ENCODE data around the gene TXN.

TXN gene

DNA sequence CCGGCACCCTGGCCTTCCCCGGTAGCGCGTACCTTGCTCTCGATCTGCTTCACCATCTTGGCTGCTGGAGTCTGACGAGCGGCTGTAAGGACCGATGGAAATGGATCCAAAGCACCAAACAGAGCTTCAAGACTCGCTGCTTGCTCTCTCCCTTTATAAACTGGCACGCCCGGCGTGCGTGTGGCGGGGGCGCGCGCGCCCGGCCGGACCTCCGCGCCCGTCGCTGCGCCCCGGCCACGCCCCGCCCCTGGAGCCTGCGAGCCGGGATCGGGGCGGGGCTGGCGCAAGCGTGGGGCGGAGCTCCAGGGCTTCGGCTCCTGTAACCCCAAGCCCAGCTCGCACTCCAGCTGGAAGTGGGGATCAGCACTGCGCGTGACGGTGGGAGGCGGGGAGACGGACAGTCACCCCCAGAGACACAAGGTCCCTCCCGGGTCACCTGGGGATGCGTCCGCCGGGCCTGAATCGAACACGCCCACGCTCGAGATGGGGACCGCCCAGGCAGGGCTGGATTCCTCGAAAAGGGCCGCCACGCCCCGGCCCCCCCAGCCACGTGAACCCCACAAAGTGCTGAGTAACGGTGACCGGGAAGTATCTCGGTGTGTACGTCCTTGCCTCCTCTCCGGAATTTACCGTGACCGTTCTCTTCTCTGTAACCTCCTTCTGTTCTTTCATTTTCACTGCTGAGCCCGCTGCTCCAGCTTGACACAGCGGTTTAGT lies at the start of gene TXN:
Gene TXN, minus strand, starts transcription at position 128 of the 717 bp plus-strand sequence. Its CDS starts 72 bp downstream, at position 56.
- H3K27me3 ChIP-seq (ENCODE audit: control insufficient read depth, insufficient read depth, low read length), result no peaks in the 10 kb centered on the region
- peak within 1 kb of the TSS; percentile 95 for H3K9ac ChIP-seq (ENCODE audit: low read length)
- H3K36me3 ChIP-seq (ENCODE audit: control insufficient read depth, insufficient read depth, low read length), result 0 out of 2 replicates have a peak, but pooled peaks cover 4% of the 10 kb centered on the region
- peak within 1 kb of the TSS; percentile 93 for H3K27ac ChIP-seq (ENCODE audit: low read depth, low read length)
- peak within 1 kb of the TSS; percentile 98 for H3K4me3 ChIP-seq (ENCODE audit: low read depth, low read length)
- H3K4me1 ChIP-seq (ENCODE audit: control insufficient read depth, insufficient read depth, low read length), result peaks cover 30% of the 10 kb centered on the region
- no peaks in the 10 kb centered on the region for H3K9me3 ChIP-seq (ENCODE audit: control insufficient read depth, insufficient read depth, low read depth, low read length)

DNA sequence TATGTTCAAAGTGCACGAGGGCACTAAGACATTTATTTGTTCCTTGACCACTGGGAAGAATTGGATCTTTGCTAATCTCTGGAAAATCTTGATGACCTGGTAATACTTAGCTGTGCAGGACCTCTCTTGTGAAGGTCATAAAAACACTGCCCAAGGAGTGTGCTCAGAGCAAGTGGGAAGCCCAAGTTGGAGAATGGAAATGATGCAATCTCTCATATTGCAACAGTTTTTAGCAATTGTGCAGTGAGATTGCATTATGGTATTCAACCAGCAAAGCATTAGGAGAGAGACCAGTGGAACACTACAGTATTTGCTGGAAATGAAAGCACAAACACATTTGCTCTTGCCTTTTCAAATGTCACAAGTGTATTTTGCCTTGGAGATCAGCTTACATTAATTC lies 46.8 kb upstream of the TXN start:
- H3K27ac ChIP-seq (ENCODE audit: low read depth, low read length), result no peak overlapping the region
- peaks cover 8% of the 10 kb centered on the region for H3K4me1 ChIP-seq (ENCODE audit: control insufficient read depth, insufficient read depth, low read length)
- H3K9me3 ChIP-seq (ENCODE audit: control insufficient read depth, insufficient read depth, low read depth, low read length), result no peaks in the 10 kb centered on the region
- H3K9ac ChIP-seq (ENCODE audit: low read length), result no peak overlapping the region
- no peaks in the 10 kb centered on the region for H3K36me3 ChIP-seq (ENCODE audit: control insufficient read depth, insufficient read depth, low read length)
- H3K27me3 ChIP-seq (ENCODE audit: control insufficient read depth, insufficient read depth, low read length), result no peaks in the 10 kb centered on the region
- H3K4me3 ChIP-seq (ENCODE audit: low read depth, low read length), result no peak overlapping the region

DNA sequence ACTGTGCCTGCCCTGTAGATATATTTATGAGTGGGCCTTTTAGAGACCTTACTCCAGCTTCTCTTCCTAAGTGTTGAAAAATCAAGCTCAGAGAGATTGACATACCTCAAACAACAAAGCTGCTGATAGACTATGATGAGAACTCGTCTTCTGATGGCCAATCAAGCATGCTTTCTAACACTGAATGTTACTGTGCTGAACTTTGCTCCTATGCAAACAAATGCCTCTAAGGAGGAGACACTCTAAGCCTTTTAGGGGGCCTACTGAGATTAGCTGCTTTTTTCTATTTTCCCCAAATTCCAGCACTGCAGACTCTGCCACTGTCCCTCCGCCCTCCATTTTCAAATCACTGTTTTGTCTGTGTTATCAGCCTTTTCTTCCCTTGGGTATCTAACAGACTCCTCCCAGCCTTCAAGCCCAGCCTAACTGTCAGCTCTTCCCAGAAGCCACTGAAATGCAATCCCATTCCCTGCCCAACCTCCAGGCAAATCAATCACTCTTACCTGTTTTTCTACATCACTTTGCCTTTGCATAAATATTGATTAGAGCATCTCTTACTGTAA lies 41.8 kb upstream of the TXN start:
- H3K9me3 ChIP-seq (ENCODE audit: control insufficient read depth, insufficient read depth, low read depth, low read length), result no peaks in the 10 kb centered on the region
- no peaks in the 10 kb centered on the region for H3K36me3 ChIP-seq (ENCODE audit: control insufficient read depth, insufficient read depth, low read length)
- no peak overlapping the region for H3K27ac ChIP-seq (ENCODE audit: low read depth, low read length)
- H3K4me1 ChIP-seq (ENCODE audit: control insufficient read depth, insufficient read depth, low read length), result no peaks in the 10 kb centered on the region; the same call in 1 of the 2 replicates
- H3K4me3 ChIP-seq (ENCODE audit: low read depth, low read length), result no peak overlapping the region
- H3K9ac ChIP-seq (ENCODE audit: low read length), result no peak overlapping the region
- no peaks in the 10 kb centered on the region for H3K27me3 ChIP-seq (ENCODE audit: control insufficient read depth, insufficient read depth, low read length)

DNA sequence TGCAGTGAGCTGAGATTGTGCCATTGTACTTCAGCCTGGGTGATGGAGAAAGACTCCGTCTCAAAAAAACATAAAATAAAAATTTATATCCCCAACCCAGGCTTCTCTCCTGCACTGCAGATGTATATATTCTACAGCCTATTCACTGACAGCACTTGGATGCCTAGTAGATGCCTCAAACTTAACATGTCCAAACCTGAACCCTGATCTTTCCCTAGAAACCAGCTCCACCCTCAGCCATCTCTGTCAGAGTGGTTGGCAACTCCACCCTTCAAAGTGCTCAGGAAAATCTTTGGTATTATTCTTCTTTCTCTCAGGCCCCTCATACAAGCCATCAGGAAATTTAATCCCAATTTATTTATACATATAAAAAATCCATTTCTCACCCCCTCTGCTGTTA lies 36.9 kb upstream of the TXN start:
- H3K36me3 ChIP-seq (ENCODE audit: control insufficient read depth, insufficient read depth, low read length), result no peaks in the 10 kb centered on the region
- no peak overlapping the region for H3K27ac ChIP-seq (ENCODE audit: low read depth, low read length)
- no peak overlapping the region for H3K4me3 ChIP-seq (ENCODE audit: low read depth, low read length)
- H3K9ac ChIP-seq (ENCODE audit: low read length), result no peak overlapping the region
- H3K9me3 ChIP-seq (ENCODE audit: control insufficient read depth, insufficient read depth, low read depth, low read length), result no peaks in the 10 kb centered on the region
- H3K27me3 ChIP-seq (ENCODE audit: control insufficient read depth, insufficient read depth, low read length), result no peaks in the 10 kb centered on the region
- H3K4me1 ChIP-seq (ENCODE audit: control insufficient read depth, insufficient read depth, low read length), result no peaks in the 10 kb centered on the region; the same call in 1 of the 2 replicates

DNA sequence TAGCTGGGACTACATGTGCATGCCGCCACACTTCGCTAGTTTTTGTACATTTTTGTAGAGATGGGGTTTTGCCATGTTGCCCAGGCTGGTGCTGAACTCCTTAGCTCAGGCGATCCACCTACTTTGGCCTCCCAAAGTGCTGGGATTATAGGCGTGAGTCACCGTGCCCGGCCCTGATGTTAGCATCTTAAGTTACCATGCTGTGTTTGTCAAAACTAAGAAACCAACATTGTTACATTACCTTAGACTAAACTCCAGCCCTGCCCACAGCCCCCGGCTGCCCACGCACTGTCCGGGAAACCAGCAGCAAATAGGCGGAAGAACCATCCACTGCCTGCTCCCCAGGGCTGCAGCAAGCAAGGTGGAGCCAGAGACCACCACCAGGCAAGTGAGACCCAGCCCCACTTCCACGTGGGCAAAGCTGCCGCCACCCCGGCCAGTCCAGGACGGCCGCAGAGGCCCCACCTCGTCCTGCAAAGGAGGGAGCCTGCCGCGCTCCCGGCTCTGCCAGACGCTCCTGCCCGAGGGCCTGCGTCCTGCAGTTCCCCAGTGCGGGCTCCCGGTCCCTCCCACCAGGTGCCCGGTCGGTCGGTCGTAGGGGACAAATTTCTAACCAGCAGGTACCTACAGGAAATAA lies 35.7 kb upstream of the TXN start:
- no peak overlapping the region for H3K27ac ChIP-seq (ENCODE audit: low read depth, low read length)
- H3K4me1 ChIP-seq (ENCODE audit: control insufficient read depth, insufficient read depth, low read length), result no peaks in the 10 kb centered on the region
- no peaks in the 10 kb centered on the region for H3K36me3 ChIP-seq (ENCODE audit: control insufficient read depth, insufficient read depth, low read length)
- no peaks in the 10 kb centered on the region for H3K9me3 ChIP-seq (ENCODE audit: control insufficient read depth, insufficient read depth, low read depth, low read length)
- no peaks in the 10 kb centered on the region for H3K27me3 ChIP-seq (ENCODE audit: control insufficient read depth, insufficient read depth, low read length)
- no peak overlapping the region for H3K9ac ChIP-seq (ENCODE audit: low read length)
- H3K4me3 ChIP-seq (ENCODE audit: low read depth, low read length), result no peak overlapping the region

DNA sequence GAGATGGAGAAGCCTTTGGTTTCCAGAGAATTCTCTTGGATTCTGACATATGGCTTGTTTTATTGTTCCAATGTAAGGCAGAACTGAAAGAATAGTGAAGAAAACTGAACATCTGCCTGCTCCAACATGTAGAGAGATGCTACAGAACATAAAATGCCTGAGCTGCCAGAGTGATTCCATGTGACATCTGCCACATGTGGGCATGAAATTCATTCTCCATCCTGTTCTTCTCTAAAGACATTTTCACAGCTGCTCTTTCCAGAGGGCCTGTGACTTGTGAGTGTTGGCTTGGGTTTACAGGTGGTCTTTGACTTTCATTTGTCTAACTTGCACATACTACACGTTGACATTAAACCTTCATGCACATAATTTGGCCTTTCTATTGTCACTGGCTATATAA lies 33.7 kb upstream of the TXN start:
- H3K36me3 ChIP-seq (ENCODE audit: control insufficient read depth, insufficient read depth, low read length), result no peaks in the 10 kb centered on the region
- H3K27me3 ChIP-seq (ENCODE audit: control insufficient read depth, insufficient read depth, low read length), result no peaks in the 10 kb centered on the region
- no peak overlapping the region for H3K9ac ChIP-seq (ENCODE audit: low read length)
- H3K4me1 ChIP-seq (ENCODE audit: control insufficient read depth, insufficient read depth, low read length), result peaks cover 3% of the 10 kb centered on the region; the same call in 1 of the 2 replicates
- no peak overlapping the region for H3K27ac ChIP-seq (ENCODE audit: low read depth, low read length)
- no peaks in the 10 kb centered on the region for H3K9me3 ChIP-seq (ENCODE audit: control insufficient read depth, insufficient read depth, low read depth, low read length)
- no peak overlapping the region for H3K4me3 ChIP-seq (ENCODE audit: low read depth, low read length)

DNA sequence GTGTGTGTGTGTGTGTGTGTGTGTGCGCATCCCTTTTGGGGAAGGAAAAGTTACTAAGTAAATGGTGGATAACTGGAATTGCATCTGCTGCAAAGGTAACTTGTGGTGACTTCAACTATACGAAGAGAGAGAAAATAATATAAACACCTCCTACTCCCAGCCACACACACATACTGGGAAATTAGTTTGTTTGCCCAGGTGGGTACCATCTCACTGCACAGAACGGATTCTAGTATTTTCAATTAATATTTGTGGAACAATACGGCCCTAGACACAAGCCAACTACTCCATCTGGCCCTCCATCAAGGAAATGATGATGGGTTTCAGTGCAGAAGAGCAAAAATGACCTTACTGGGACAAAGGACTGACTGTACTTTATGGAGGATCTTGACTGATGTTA lies 32.2 kb upstream of the TXN start:
- Histone ChIP-seq H3K27me3 (ENCODE audit: control insufficient read depth, insufficient read depth, low read length) (no peaks in the 10 kb centered on the region), H3K9ac (ENCODE audit: low read length) (no peak overlapping the region), H3K4me1 (ENCODE audit: control insufficient read depth, insufficient read depth, low read length) (peaks cover 3% of the 10 kb centered on the region; the same call in 1 of the 2 replicates), H3K27ac (ENCODE audit: low read depth, low read length) (no peak overlapping the region), H3K4me3 (ENCODE audit: low read depth, low read length) (no peak overlapping the region), H3K9me3 (ENCODE audit: control insufficient read depth, insufficient read depth, low read depth, low read length) (no peaks in the 10 kb centered on the region), H3K36me3 (ENCODE audit: control insufficient read depth, insufficient read depth, low read length) (no peaks in the 10 kb centered on the region)

DNA sequence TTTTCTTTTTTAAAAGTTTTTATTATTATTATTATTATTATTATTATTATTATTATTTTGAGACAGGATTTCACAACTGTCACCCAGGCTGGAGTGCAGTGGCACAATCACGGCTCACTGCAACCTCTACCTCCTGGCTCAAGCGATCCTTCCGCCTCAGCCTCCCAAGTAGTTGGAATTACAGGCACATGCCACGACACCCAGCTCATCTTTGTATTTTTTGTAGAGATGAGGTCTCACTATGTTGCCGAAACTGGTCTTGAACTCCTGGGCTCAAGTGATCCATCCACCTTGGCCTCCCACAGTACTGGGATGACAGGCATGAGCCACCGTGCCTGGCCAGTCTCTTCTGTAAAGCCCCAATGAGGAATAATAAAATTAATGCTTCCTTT lies 31.0 kb upstream of the TXN start:
- H3K36me3 ChIP-seq (ENCODE audit: control insufficient read depth, insufficient read depth, low read length), result no peaks in the 10 kb centered on the region
- no peaks in the 10 kb centered on the region for H3K9me3 ChIP-seq (ENCODE audit: control insufficient read depth, insufficient read depth, low read depth, low read length)
- H3K27me3 ChIP-seq (ENCODE audit: control insufficient read depth, insufficient read depth, low read length), result no peaks in the 10 kb centered on the region
- H3K9ac ChIP-seq (ENCODE audit: low read length), result no peak overlapping the region
- H3K27ac ChIP-seq (ENCODE audit: low read depth, low read length), result no peak overlapping the region
- H3K4me1 ChIP-seq (ENCODE audit: control insufficient read depth, insufficient read depth, low read length), result peaks cover 3% of the 10 kb centered on the region; the same call in 1 of the 2 replicates
- no peak overlapping the region for H3K4me3 ChIP-seq (ENCODE audit: low read depth, low read length)

DNA sequence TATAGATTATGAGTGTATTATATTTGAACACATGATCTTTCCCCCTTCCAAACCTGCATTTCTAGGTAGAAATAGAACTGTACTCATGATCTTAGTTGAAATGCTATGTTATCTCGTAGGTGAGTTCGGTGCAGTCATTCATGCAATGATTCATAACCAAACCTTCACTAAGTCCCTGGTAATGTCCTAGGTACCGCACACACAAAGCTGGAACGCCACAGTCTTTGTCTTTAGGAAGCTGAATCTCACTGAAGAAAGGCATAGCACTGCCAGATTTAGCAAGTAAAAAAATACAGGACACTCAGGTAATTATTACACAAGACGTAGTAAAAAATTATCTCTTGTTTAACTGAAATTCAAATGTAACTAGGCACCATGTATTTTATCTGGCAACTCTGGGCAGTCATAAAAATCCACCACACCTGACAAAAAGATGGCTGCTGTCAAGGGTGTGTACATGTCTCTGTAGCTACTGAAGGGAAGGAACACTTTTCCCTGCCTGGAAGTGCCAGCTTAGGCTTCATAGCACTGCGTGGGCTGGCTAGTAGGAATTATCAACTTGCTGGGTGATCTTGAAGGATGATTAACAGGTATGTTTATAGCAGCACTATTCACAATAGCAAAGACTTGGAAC lies 28.0 kb upstream of the TXN start:
- H3K4me1 ChIP-seq (ENCODE audit: control insufficient read depth, insufficient read depth, low read length), result peaks cover 3% of the 10 kb centered on the region; the same call in 1 of the 2 replicates
- H3K27me3 ChIP-seq (ENCODE audit: control insufficient read depth, insufficient read depth, low read length), result no peaks in the 10 kb centered on the region
- H3K9me3 ChIP-seq (ENCODE audit: control insufficient read depth, insufficient read depth, low read depth, low read length), result no peaks in the 10 kb centered on the region
- H3K4me3 ChIP-seq (ENCODE audit: low read depth, low read length), result no peak overlapping the region
- no peak overlapping the region for H3K27ac ChIP-seq (ENCODE audit: low read depth, low read length)
- no peaks in the 10 kb centered on the region for H3K36me3 ChIP-seq (ENCODE audit: control insufficient read depth, insufficient read depth, low read length)
- H3K9ac ChIP-seq (ENCODE audit: low read length), result no peak overlapping the region

DNA sequence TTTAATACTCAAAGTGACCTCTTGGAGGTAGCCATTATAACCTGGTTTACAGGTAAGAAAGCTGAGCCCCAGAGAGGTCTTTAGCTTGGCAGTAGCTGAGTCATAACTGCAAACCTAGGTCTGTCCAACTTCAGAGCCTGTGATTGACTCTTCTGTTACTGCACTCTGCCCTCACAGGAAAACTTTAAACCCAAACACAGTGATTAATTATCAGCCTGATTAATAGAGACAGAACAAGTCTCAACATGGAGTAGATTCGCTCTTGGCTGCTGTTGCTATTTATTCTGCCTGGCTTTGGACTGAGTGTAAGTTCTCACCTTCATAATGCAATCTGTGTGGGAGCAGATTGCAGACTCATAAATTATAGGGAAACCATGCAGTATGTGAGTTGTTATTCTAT lies 27.4 kb upstream of the TXN start:
- no peaks in the 10 kb centered on the region for H3K27me3 ChIP-seq (ENCODE audit: control insufficient read depth, insufficient read depth, low read length)
- H3K36me3 ChIP-seq (ENCODE audit: control insufficient read depth, insufficient read depth, low read length), result no peaks in the 10 kb centered on the region
- no peaks in the 10 kb centered on the region for H3K9me3 ChIP-seq (ENCODE audit: control insufficient read depth, insufficient read depth, low read depth, low read length)
- H3K4me1 ChIP-seq (ENCODE audit: control insufficient read depth, insufficient read depth, low read length), result peaks cover 3% of the 10 kb centered on the region; the same call in 1 of the 2 replicates
- no peak overlapping the region for H3K4me3 ChIP-seq (ENCODE audit: low read depth, low read length)
- H3K9ac ChIP-seq (ENCODE audit: low read length), result no peak overlapping the region
- H3K27ac ChIP-seq (ENCODE audit: low read depth, low read length), result no peak overlapping the region

DNA sequence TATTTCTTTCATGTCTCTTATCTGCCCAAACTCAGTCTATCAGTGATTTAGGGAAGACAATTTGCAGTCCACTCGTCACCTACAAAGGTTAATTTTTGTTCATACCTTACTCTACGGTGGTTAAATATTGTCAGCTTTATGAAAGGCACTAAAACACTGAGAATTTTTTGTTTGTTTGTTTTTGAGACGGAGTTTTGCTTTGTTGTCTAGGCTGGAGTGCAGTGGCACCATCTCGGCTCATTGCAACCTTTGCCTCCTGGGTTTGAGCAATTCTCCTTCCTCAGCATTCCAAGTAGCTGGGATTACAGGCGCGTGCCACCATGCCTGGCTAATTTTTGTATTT lies 26.4 kb upstream of the TXN start:
- Histone ChIP-seq H3K9ac (ENCODE audit: low read length) (no peak overlapping the region), H3K9me3 (ENCODE audit: control insufficient read depth, insufficient read depth, low read depth, low read length) (no peaks in the 10 kb centered on the region), H3K4me1 (ENCODE audit: control insufficient read depth, insufficient read depth, low read length) (peaks cover 3% of the 10 kb centered on the region; the same call in 1 of the 2 replicates), H3K27ac (ENCODE audit: low read depth, low read length) (no peak overlapping the region), H3K4me3 (ENCODE audit: low read depth, low read length) (no peak overlapping the region), H3K27me3 (ENCODE audit: control insufficient read depth, insufficient read depth, low read length) (no peaks in the 10 kb centered on the region), H3K36me3 (ENCODE audit: control insufficient read depth, insufficient read depth, low read length) (no peaks in the 10 kb centered on the region)
